AG04449 (cell line): ENCODE measurements around the gene ZP2.

Experiments used
- CTCF ChIA-PET: fragments of 350-600 bp; formaldehyde crosslinking; extraction: SDS; loops from one replicate; lab custom pipeline; 2021; ENCODE audit warnings: antibody characterized with exemption; lab: Yijun Ruan, JAX
- POLR2A ChIA-PET: fragments of 400-600, 350-600 bp; formaldehyde crosslinking; extraction: SDS; loops from one replicate; lab custom pipeline; 2020; ENCODE audit warnings: antibody characterized with exemption, inconsistent platforms; lab: Yijun Ruan, JAX
- DNase-seq: peaks from one replicate; pipeline ENCODE4 v3.0.0-alpha.2; 2010; ENCODE audit warnings: low read depth, low spot score
- H3K4me3 ChIP-seq: 2 replicates; pipeline ENCODE4 v1.5.1; 2011; ENCODE audit warnings: low read depth, mild to moderate bottlenecking, control low read depth, low read length
- CTCF ChIP-seq: IDR thresholded peaks from one replicate; pipeline ENCODE4 v1.5.1; 2011; ENCODE audit warnings: mild to moderate bottlenecking, moderate library complexity, low read length, control low read depth, inconsistent platforms; ENCODE audit not compliant: insufficient read depth; ENCODE audit errors: missing control alignments

The ZP2 gene

DNA sequence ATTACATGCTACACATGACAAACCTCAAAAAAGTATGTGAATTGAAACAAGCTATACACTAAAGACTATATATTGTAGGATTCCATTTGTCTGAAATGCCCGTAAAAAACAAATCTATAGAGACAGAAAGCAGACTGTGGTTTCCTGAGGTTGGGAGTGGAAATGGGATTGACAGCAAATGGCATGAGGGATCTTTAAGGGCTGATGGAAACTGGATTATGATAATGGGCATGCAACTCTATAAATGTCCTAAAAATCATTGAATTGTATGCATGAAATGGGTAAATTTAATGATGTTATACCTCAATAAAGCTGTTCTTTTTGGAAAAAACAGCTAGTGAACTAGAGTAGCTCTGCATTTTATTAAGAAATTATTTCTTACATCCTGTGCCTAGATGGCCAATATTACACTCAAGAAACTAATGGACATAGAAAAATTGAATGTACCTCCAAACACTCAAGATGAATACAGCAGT is 21.7 kb upstream of the ZP2 start:
- ChIA-PET POLR2A (no interaction called here), CTCF (interaction anchor here (0.6 to 1.2 kb wide), 2 partner anchors 12 to 50 kb away, joined by 3 read pairs; no protein-coding TSS in a partner anchor)
- no peak overlapping the region for H3K4me3 ChIP-seq
- TF ChIP-seq CTCF, result no peak
- no peak for DNase-seq

- ChIA-PET CTCF (interaction anchor here (0.6 kb wide), 1 partner anchor 33 kb away, joined by 3 read pairs; no protein-coding TSS in a partner anchor), POLR2A (no interaction called here)
- DNase-seq, result no peak
- no peak for TF ChIP-seq CTCF
- H3K4me3 ChIP-seq, result no peak overlapping the region
Measured at GRCh38 chr16:21228361-21228872, 17.0 kb upstream of the ZP2 start.

DNA sequence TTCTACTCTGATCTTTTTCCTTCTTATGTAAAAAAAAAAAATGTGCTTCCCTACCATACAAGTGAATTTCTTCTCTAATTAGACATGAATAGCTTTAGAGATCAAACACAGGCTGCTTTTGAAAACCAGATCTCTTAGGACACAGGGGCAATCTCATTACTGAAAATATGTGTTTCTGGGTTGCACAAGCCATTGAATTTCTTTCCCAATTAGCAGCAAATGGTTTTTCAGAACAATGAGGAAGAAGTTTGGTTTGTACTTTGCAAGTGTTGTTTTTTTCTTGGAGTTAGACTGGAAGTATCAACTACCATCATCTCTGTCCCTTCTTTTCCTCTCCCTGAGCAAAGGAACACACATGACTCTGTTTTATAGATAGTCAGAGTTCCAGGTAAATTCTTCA is 16.5 kb upstream of the ZP2 start:
- POLR2A ChIA-PET, result no interaction called here

DNA sequence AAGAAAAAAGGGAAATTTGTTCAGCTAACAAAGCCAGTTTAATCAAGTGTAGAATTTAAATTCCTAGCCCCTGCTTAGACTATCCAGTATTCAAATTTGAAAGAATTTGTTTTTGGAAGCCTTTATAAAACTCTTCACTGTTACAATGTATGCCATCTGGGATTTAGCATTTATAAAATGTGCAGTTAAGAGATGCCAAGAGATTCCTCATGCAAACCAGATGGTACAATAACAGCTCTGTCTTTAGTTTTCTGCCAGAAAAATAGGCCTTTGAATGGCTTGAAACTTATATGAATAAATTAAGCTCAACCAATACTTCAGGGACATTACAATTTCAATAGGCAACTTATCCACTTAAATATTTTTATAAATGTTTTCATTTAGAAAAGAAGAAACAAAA is 15.4 kb upstream of the ZP2 start:
- DNase-seq, result no peak
- no peak for TF ChIP-seq CTCF
- ChIA-PET CTCF (interaction anchor here (1.0 kb wide), 1 partner anchor 8 kb away, joined by 3 read pairs; no protein-coding TSS in a partner anchor), POLR2A (no interaction called here)
- no peak overlapping the region for H3K4me3 ChIP-seq

More for the DNA sequence above, 16.5 kb upstream of the ZP2 start:
- CTCF ChIA-PET, result no interaction called here
- H3K4me3 ChIP-seq, result no peak overlapping the region
- no peak for DNase-seq
- no peak for TF ChIP-seq CTCF

DNA sequence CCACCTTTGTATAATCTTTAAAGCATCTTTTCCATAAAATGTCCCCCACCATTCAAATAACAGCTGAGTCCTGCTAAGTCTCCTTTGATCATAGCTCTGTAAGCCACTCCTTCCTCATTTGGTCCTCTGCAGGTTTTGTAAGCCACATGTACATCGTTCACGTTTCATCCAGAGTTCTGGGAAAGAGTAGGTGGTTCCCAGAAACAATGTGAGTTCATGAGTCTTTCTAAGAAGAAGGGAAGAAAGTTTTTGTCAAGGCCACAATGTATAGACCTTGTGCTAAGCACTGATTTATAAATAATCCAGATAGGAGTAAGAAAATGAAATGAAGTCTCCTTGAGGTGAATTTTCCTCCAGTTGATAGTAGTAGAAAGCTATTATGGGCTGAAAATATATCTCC is 13.4 kb upstream of the ZP2 start:
- DNase-seq, result no peak
- TF ChIP-seq CTCF, result no peak
- H3K4me3 ChIP-seq, result no peak overlapping the region
- ChIA-PET POLR2A (no interaction called here), CTCF (no interaction called here)

DNA sequence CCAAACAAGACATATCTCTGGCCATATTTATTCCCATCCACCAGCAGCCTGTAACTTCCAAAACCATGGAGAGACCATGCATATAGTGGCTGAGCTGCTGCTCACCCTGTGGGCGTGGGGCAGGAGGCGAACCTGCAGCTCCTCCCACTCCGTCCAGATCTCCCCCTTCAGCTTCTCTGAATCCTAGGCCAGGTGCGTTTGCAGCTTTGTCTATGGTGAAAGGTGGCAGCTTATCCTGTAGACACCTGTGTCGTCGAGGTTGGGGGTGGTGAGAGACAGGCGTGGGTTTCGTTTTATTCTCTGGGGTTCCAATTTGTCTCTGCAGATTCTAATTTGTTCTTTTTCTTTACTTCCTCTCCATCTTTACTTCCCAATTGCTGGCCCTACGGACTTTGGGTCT is 12.4 kb upstream of the ZP2 start:
- POLR2A ChIA-PET, result no interaction called here
- no peak for TF ChIP-seq CTCF
- H3K4me3 ChIP-seq, result no peak overlapping the region
- DNase-seq, result no peak
- CTCF ChIA-PET, result no interaction called here
